Muscle layer of duodenum (tissue), 2 donors: Measurements from ENCODE around the gene GOSR1.
"Not testable (repeated sequence)": the region's sequence is repeated elsewhere in the genome, so short reads cannot be mapped to it uniquely, and the experiment has no call there.

Experiments
- H3K27ac ChIP-seq: one replicate; pipeline ENCODE4 v1.7.0; 2013; ENCODE audit warnings: mild to moderate bottlenecking, low read length
- H3K27me3 ChIP-seq: one replicate; pipeline ENCODE4 v1.7.0; 2013; ENCODE audit warnings: low read depth, mild to moderate bottlenecking, control low read depth, low read length
- H3K36me3 ChIP-seq, 2 donors: one replicate each; pipeline ENCODE4 v1.7.0; 2013; ENCODE audit warnings: low read length in 2 of 2, control low read depth in 1 of 2, mild to moderate bottlenecking in 1 of 2; ENCODE audit not compliant: insufficient read depth in 2 of 2, control insufficient read depth in 1 of 2
- H3K4me1 ChIP-seq, 2 donors: one replicate each; pipeline ENCODE4 v1.7.0; 2013; ENCODE audit warnings: low read length in 2 of 2, mild to moderate bottlenecking in 2 of 2, control low read depth in 1 of 2, moderate library complexity in 1 of 2; ENCODE audit not compliant: insufficient read depth in 2 of 2, control insufficient read depth in 1 of 2
- H3K4me3 ChIP-seq, 2 donors: one replicate each; pipeline ENCODE4 v1.7.0; 2013; ENCODE audit warnings: low read length in 2 of 2, low read depth in 1 of 2, mild to moderate bottlenecking in 1 of 2
- H3K9me3 ChIP-seq, 2 donors: one replicate each; pipeline ENCODE4 v1.7.0; 2013; ENCODE audit warnings: low read length in 2 of 2, control low read depth in 1 of 2, mild to moderate bottlenecking in 1 of 2; ENCODE audit not compliant: control insufficient read depth in 1 of 2
- donor health status: healthy.

GOSR1 gene

DNA sequence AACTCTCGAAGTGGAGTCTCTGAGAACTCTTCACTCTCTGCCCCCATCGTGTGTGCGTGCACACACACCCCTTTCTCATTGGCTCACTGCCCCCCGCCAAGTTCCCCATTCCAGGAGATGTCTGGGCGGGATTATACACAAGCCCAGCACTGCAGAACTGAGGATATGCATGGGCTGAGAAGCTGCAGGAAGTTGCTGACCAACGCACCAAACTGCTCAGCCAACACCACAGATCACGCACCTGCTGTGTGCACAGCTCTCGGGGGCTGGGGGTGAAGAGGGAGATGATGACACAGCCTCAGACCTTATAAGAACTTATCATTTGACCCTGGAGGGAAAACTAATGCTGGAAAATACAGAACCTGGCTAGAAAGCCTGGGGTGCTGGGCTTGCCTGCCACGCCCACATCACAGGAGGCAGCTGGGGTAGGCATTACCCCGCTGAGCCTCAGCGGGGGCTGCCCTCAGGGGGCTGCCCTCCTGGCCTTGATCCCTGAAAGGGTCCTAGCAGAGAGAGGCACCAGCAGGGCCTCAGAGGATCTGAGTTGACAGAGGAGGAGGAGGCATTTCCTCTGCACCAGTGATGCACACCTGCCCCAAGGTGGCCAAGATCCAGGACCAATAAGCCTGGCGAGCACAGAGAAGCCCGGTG lies 87.3 kb downstream of the GOSR1 start:
- not testable (repeated sequence) for H3K4me3 ChIP-seq, H3K9me3 ChIP-seq, H3K27me3 ChIP-seq, H3K27ac ChIP-seq, H3K36me3 ChIP-seq, H3K4me1 ChIP-seq

DNA sequence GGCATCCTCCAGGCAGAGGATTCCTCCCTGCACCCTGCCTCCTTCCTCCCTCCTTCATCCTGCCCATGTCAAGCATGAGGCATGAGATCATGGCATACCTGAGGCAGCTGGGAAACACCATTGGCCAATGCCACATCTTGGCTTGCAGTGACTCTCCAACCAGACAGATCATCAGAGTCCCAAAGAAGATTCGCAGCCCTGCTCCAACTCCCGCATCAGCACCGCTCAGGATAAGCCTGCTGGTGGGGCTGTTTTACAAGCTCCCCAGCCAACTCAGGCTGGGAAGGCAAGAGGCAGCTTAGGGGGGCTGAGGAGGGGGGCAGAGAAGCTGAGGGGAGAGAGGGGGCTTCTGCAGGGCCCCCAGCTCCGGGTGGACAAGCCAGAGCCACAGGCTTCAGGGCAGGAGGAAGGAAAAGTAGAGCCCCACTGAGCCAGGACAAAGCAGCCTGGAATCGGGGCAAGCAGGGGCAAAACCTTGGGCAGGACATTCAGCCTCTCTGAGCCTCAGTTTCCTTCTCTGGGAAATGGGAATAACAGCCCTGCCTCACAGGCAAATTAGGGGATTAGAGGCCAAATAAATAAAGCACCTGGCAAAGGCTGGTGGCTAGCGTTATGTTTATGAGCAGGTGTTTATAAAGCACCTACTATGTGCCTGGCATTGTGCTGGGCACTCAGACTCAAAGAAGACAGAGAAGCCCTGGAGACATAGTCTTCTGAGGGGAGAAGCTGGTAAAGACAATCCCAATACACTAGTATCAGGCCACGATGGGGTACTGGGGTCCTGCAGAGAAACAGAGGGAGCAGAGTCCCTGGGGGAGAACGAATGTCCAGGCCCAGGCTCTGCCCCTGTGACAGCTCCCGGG lies 88.1 kb downstream of the GOSR1 start:
- Histone ChIP-seq H3K27ac (no peak overlapping the region), H3K4me1 (no peaks in the 10 kb centered on the region), H3K9me3 (no peaks in the 10 kb centered on the region), H3K36me3 (no peaks in the 10 kb centered on the region), H3K4me3 (no peak overlapping the region), H3K27me3 (no peaks in the 10 kb centered on the region)

DNA sequence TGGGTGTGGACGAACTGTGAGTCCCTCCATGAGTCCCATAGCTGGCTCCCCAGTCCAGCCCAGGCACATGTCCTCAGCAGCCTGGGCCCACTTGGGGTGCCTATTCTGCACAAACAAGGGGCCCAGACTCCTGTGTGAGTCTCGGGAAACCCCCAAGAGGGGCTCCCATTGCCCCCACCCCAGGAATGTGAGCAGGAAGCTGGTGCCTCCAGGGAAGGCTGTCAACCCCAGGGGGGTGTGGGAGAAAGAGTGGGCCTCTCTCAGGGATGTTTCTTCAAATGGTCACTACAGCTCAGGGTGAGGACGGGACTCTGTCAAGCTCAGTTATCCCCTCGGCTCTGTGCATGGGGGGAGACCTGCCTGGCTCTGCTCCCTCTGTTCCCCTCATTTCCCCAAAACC lies 88.9 kb downstream of the GOSR1 start:
- not testable (repeated sequence) for H3K9me3 ChIP-seq, H3K36me3 ChIP-seq, H3K27me3 ChIP-seq, H3K27ac ChIP-seq, H3K4me1 ChIP-seq, H3K4me3 ChIP-seq

GRCh38 chr17:30566516-30567225 lies 89.5 kb downstream of the GOSR1 start:
- not testable (repeated sequence) for H3K27me3 ChIP-seq, H3K4me1 ChIP-seq, H3K9me3 ChIP-seq, H3K36me3 ChIP-seq, H3K4me3 ChIP-seq, H3K27ac ChIP-seq

GRCh38 chr17:30567231-30568116 lies 90.3 kb downstream of the GOSR1 start:
- no peak overlapping the region for H3K27ac ChIP-seq

DNA sequence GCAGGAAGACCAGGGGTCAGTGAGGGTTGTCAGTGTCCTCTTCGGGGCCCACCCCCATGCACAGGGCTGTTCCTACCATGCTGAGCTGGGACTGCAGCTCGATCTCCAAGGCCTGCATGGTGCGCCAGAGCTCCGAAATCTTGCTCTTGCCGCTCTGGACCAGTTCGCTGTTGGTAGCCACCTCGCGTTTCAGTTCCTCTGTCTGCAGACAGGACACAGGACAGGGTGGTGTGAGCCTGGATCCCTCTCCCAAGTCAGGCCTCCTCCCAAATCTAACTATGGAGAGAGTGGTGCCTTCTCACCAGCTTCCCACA lies 90.9 kb downstream of the GOSR1 start:
- Histone ChIP-seq H3K36me3 (no peaks in the 10 kb centered on the region), H3K27ac (no peak overlapping the region), H3K4me3 (no peak overlapping the region), H3K4me1 (no peaks in the 10 kb centered on the region), H3K27me3 (no peaks in the 10 kb centered on the region), H3K9me3 (no peaks in the 10 kb centered on the region)

More at GRCh38 chr17:30567231-30568116, 90.3 kb downstream of the GOSR1 start:
- no peaks in the 10 kb centered on the region for H3K4me1 ChIP-seq
- no peak overlapping the region for H3K4me3 ChIP-seq
- no peaks in the 10 kb centered on the region for H3K9me3 ChIP-seq
- H3K27me3 ChIP-seq: no peaks in the 10 kb centered on the region
- no peaks in the 10 kb centered on the region for H3K36me3 ChIP-seq

DNA sequence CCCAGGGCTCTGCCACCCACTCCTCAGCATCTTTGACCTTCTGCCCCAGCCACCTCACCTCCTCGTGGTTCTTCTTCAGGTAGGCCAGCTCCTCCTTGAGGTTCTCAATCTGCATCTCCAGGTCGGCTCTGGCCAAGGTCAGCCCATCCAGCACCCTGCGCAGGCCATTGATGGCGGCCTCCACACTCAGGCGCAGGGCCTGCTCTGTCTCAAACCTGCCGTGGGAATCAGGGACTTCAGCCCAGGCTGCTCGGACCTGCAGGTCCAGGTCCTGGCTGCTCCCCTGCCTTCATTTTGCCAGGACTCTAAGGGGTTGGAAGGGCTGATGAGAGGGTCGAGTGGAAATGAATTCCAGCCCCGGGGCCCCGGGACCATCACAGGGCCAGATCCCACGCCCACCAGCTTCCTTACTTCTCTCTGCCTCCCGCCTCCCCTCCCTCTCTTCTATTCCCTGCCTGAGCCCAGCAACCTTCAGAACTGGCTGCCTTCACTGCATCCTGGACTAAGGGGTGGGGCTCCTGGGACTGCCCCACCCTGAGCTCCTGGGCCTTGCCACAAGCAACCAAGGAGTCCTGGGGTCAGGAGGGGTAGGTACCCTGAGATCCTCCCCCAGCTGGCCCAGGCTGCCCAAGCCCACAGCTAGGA lies 92.4 kb downstream of the GOSR1 start:
- H3K36me3 ChIP-seq, H3K4me3 ChIP-seq, H3K4me1 ChIP-seq, H3K27me3 ChIP-seq, H3K9me3 ChIP-seq, H3K27ac ChIP-seq: not testable (repeated sequence)

DNA sequence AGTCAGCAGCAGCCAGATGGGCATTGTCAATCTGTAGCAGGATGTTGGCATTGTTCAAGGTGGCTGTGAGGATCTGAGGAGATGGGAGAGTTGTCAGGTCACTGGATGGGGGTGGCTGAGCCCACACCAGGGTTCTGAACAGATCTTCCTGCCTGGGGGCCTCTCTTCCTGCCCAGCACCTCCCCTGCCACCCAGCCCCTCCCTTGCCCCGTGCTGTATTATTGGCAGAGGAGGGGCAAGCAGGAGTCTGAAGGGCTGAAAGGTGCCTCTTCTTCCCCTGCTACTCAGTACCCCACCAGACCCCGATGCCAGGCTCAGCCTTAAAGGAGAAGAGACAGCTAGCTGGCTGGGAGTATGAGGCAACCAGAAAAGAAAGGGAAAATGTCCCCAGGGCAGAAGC lies 93.0 kb downstream of the GOSR1 start:
- Histone ChIP-seq H3K27ac (no peak overlapping the region), H3K36me3 (no peaks in the 10 kb centered on the region), H3K4me3 (no peak overlapping the region), H3K27me3 (no peaks in the 10 kb centered on the region), H3K9me3 (no peaks in the 10 kb centered on the region), H3K4me1 (no peaks in the 10 kb centered on the region)

- H3K36me3 ChIP-seq: no peaks in the 10 kb centered on the region
Observed at GRCh38 chr17:30570596-30571265, 93.5 kb downstream of the GOSR1 start.

DNA sequence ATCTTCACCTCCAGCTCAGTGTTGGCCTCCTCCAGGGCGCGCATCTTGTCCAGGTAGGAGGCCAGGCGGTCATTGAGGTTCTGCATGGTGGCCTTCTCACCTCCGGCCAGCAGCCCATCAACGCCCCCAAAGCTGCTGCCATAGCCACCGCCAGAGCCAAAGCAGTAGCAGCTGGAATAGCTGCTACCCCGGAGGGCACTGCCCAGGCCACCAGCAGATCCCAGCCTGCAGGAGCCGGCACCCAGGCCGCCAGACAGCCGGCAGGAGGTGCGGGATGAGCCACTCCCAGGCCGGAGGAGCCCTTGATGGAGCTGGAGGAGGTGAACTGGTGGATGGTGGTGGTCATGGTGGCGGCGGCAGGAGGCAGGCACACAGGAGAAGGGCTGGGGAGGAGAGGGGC lies 94.2 kb downstream of the GOSR1 start:
- H3K36me3 ChIP-seq, H3K27me3 ChIP-seq, H3K9me3 ChIP-seq, H3K27ac ChIP-seq, H3K4me3 ChIP-seq, H3K4me1 ChIP-seq: not testable (repeated sequence)

More at GRCh38 chr17:30570596-30571265, 93.5 kb downstream of the GOSR1 start:
- no peak overlapping the region for H3K4me3 ChIP-seq
- H3K4me1 ChIP-seq: no peaks in the 10 kb centered on the region
- H3K27ac ChIP-seq: no peak overlapping the region
- H3K9me3 ChIP-seq: no peaks in the 10 kb centered on the region
- no peaks in the 10 kb centered on the region for H3K27me3 ChIP-seq
